GM23248 (cell line): ENCODE results near the gene ACMSD. TPM values are rescaled to one million over a fixed set of nuclear protein-coding genes. Genes with fewer than 3 reads are reported as not detected.

Source experiments
- DNase-seq: peaks from one replicate; pipeline ENCODE4 v3.0.0-alpha.2; 2015
- H2AFZ ChIP-seq: fragments of 200-600 bp; sonication (generic); 2 replicates; pipeline ENCODE4 v1.6.1; 2016; ENCODE audit warnings: antibody characterized with exemption
- H3F3A ChIP-seq: fragments of 200-600 bp; sonication (generic); 2 replicates; pipeline ENCODE4 v1.6.1; 2016; ENCODE audit warnings: mild to moderate bottlenecking, antibody characterized with exemption, mixed run types; ENCODE audit not compliant: insufficient read depth
- H3K27ac ChIP-seq: fragments of 200-600 bp; sonication (generic); 2 replicates; pipeline ENCODE4 v1.5.1; 2016; ENCODE audit warnings: mild to moderate bottlenecking
- H3K27me3 ChIP-seq: fragments of 200-600 bp; sonication (generic); replicated peaks from 2 replicates; pipeline ENCODE4 v1.6.1; 2016; ENCODE audit warnings: mild to moderate bottlenecking; ENCODE audit not compliant: insufficient read depth
- H3K36me3 ChIP-seq: fragments of 200-600 bp; sonication (generic); 2 replicates; pipeline ENCODE4 v1.6.1; 2016; ENCODE audit warnings: low read depth, mild to moderate bottlenecking
- H3K4me1 ChIP-seq: fragments of 200-600 bp; sonication (generic); 2 replicates; pipeline ENCODE4 v1.6.1; 2016; ENCODE audit warnings: mild to moderate bottlenecking; ENCODE audit not compliant: insufficient read depth
- H3K4me2 ChIP-seq: fragments of 200-600 bp; sonication (generic); one replicate; pipeline ENCODE4 v1.6.1; 2016; ENCODE audit warnings: mild to moderate bottlenecking; ENCODE audit not compliant: unreplicated experiment
- H3K4me3 ChIP-seq: fragments of 200-600 bp; sonication (generic); 2 replicates; pipeline ENCODE4 v1.5.1; 2016; ENCODE audit warnings: mild to moderate bottlenecking
- H3K79me2 ChIP-seq: fragments of 200-600 bp; sonication (generic); 2 replicates; pipeline ENCODE4 v1.6.1; 2016; ENCODE audit warnings: mild to moderate bottlenecking; ENCODE audit not compliant: insufficient read depth
- H3K9ac ChIP-seq: fragments of 200-600 bp; sonication (generic); 2 replicates; pipeline ENCODE4 v1.6.1; 2016; ENCODE audit warnings: mild to moderate bottlenecking
- H3K9me2 ChIP-seq: fragments of 200-600 bp; sonication (generic); 2 replicates; pipeline ENCODE4 v1.6.1; 2016; ENCODE audit warnings: mixed run types, mild to moderate bottlenecking, moderate library complexity; ENCODE audit not compliant: insufficient read depth
- H3K9me3 ChIP-seq: fragments of 200-600 bp; sonication (generic); one replicate; pipeline ENCODE4 v1.6.1; 2017; ENCODE audit warnings: low read depth
- H4K20me1 ChIP-seq: fragments of 200-600 bp; sonication (generic); 2 replicates; pipeline ENCODE4 v1.6.0; 2016; ENCODE audit not compliant: insufficient read depth
- EZH2 ChIP-seq: fragments of 200-600 bp; sonication (generic); IDR thresholded peaks from 2 replicates; pipeline ENCODE4 v1.6.1; 2018; ENCODE audit warnings: antibody characterized with exemption, mild to moderate bottlenecking; ENCODE audit not compliant: insufficient read depth, poor library complexity, severe bottlenecking
- EZH2phosphoT487 ChIP-seq: fragments of 200-600 bp; sonication (generic); IDR thresholded peaks from 2 replicates; pipeline ENCODE4 v1.6.1; 2018; ENCODE audit warnings: antibody characterized with exemption, moderate library complexity, mild to moderate bottlenecking, low read depth; ENCODE audit not compliant: insufficient read depth
- WGBS, 2 experiments: methylation state at CpG; one replicate each; pipeline ENCODE4 v1.1.6; 2015 to 2017; ENCODE audit warnings: low lambda C conversion rate in 2 of 2, low coverage in 1 of 2; ENCODE audit errors: missing lambda C conversion rate in 2 of 2; 5-methylcytosine and 5-hydroxymethylcytosine counted together
- in situ Hi-C: fragments of 300-500 bp; cut with MboI; formaldehyde crosslinking; loops from 2 replicates; pipeline ENCODE4 v1.15.0; 2020
- polyA plus RNA-seq: library from polyadenylated mRNA; unstranded; fragments of >200 nt; fragmentation: Nextera tagmentation; extraction: Ambion mirVana; gene quantifications from 2 replicates; pipeline ENCODE4 v1.2.1, GENCODE V29; 2016
- total RNA-seq: library from RNA; depleted of rRNA; stranded (reverse); fragments of >200 nt; shearing (Covaris generic); gene quantifications from 2 replicates; pipeline ENCODE4 v1.2.3, GENCODE V29; 2014

Gene ACMSD
- total and polyA plus RNA-seq, 2 experiments from 2014 or later = not detected

- H4K20me1 ChIP-seq = no peaks in the 10 kb centered on the region
- WGBS, 2 experiments = 71 to 78% methylated on average over 19 to 20 of the region's 20 CpGs
- in situ Hi-C loops = no loop called here
Observed at GRCh38 chr2:134863446-134863845, 25.0 kb downstream of the ACMSD start.

GRCh38 chr2:134865067-134865787 is 26.8 kb downstream of the ACMSD start:
- in situ Hi-C loops = no loop called here
- WGBS, 2 experiments = 42 to 50% methylated on average over 5 of the region's 5 CpGs
- Histone ChIP-seq H3F3A (no peaks in the 10 kb centered on the region), H3K4me1 (peaks cover 10% of the 10 kb centered on the region), H3K79me2 (no peaks in the 10 kb centered on the region), H3K27ac (no peak overlapping the region), H2AFZ (no peak overlapping the region), H3K9me3 (no peaks in the 10 kb centered on the region), H3K9me2 (no peaks in the 10 kb centered on the region), H3K4me2 (no peak overlapping the region), H3K36me3 (no peaks in the 10 kb centered on the region), H3K4me3 (no peak overlapping the region), H3K9ac (no peak overlapping the region), H4K20me1 (no peaks in the 10 kb centered on the region), H3K27me3 (no peaks in the 10 kb centered on the region)
- no peak for DNase-seq
- TF ChIP-seq EZH2 (no peak), EZH2phosphoT487 (no peak)

More at GRCh38 chr2:134863446-134863845, 25.0 kb downstream of the ACMSD start:
- H3K9me3 ChIP-seq = no peaks in the 10 kb centered on the region
- H2AFZ ChIP-seq = no peak overlapping the region
- no peak for DNase-seq
- H3K4me1 ChIP-seq = peaks cover 10% of the 10 kb centered on the region
- TF ChIP-seq EZH2 = no peak
- no peak for TF ChIP-seq EZH2phosphoT487
- H3K36me3 ChIP-seq = no peaks in the 10 kb centered on the region
- no peaks in the 10 kb centered on the region for H3K27me3 ChIP-seq
- no peak overlapping the region for H3K4me3 ChIP-seq
- H3K79me2 ChIP-seq = no peaks in the 10 kb centered on the region
- H3F3A ChIP-seq = no peaks in the 10 kb centered on the region
- H3K9me2 ChIP-seq = no peaks in the 10 kb centered on the region
- no peak overlapping the region for H3K4me2 ChIP-seq
- no peak overlapping the region for H3K27ac ChIP-seq
- H3K9ac ChIP-seq = no peak overlapping the region

- Histone ChIP-seq H3K9me3 (no peaks in the 10 kb centered on the region), H3F3A (no peaks in the 10 kb centered on the region), H3K79me2 (no peaks in the 10 kb centered on the region), H3K36me3 (no peaks in the 10 kb centered on the region), H3K4me3 (no peak overlapping the region), H3K9me2 (no peaks in the 10 kb centered on the region), H2AFZ (0 out of 2 replicates have a peak overlapping the region, but pooled peaks have one; percentile 46), H3K27me3 (no peaks in the 10 kb centered on the region), H4K20me1 (no peaks in the 10 kb centered on the region), H3K27ac (no peak overlapping the region), H3K4me1 (peaks cover 10% of the 10 kb centered on the region), H3K9ac (no peak overlapping the region), H3K4me2 (no peak overlapping the region)
- TF ChIP-seq EZH2 = no peak
- TF ChIP-seq EZH2phosphoT487 = no peak
- DNase-seq = peak; percentile 67
- in situ Hi-C loops = no loop called here
- 37 to 43% methylated on average over 1 of the region's 1 CpG for WGBS, 2 experiments
Observed at GRCh38 chr2:134866498-134867099, 28.2 kb downstream of the ACMSD start.

- H3K36me3 ChIP-seq = no peaks in the 10 kb centered on the region
- H3K4me2 ChIP-seq = no peak overlapping the region
- H3K9me3 ChIP-seq = no peaks in the 10 kb centered on the region
- WGBS, 2 experiments = 36 to 44% methylated on average over 8 of the region's 8 CpGs
- H3K27me3 ChIP-seq = no peaks in the 10 kb centered on the region
- in situ Hi-C loops = no loop called here
- no peak overlapping the region for H3K9ac ChIP-seq
- H3K9me2 ChIP-seq = no peaks in the 10 kb centered on the region
- no peak overlapping the region for H3K4me3 ChIP-seq
- peaks cover 10% of the 10 kb centered on the region for H3K4me1 ChIP-seq
- no peak overlapping the region for H3K27ac ChIP-seq
- H2AFZ ChIP-seq = no peak overlapping the region
- peak; percentile 9 for DNase-seq
- H4K20me1 ChIP-seq = no peaks in the 10 kb centered on the region
- no peaks in the 10 kb centered on the region for H3K79me2 ChIP-seq
- TF ChIP-seq EZH2 = no peak
- no peak for TF ChIP-seq EZH2phosphoT487
- no peaks in the 10 kb centered on the region for H3F3A ChIP-seq
Observed at GRCh38 chr2:134869946-134870736, 31.7 kb downstream of the ACMSD start.
